NB4 (cell line): ENCODE data around the gene SLC39A2.

Experiments used
- CTCF ChIP-seq: IDR thresholded peaks from one replicate; pipeline ENCODE4 v1.5.1; 2012; ENCODE audit warnings: low read depth, low read length
- MYC ChIP-seq: IDR thresholded peaks from 2 replicates; pipeline ENCODE4 v1.6.1; 2011; ENCODE audit warnings: low read depth, low read length
- POLR2A ChIP-seq: IDR thresholded peaks from 2 replicates; pipeline ENCODE4 v1.6.1; 2011; ENCODE audit warnings: mild to moderate bottlenecking; ENCODE audit not compliant: insufficient read length; ENCODE audit errors: extremely low read depth

- no peak for TF ChIP-seq POLR2A
- no peak for TF ChIP-seq CTCF
- TF ChIP-seq MYC, result no peak
Observed at GRCh38 chr14:21048638-21049037, 49.5 kb downstream of the SLC39A2 start.
